HCT116 (cell line): ENCODE results near the gene GRIA4.

Source experiments
- CBX3 ChIP-seq: IDR thresholded peaks from 2 replicates; pipeline ENCODE4 v1.6.1; 2012; ENCODE audit warnings: low read depth
- EZH2 ChIP-seq: fragments of 200-600 bp; sonication (generic); IDR thresholded peaks from 2 replicates; pipeline ENCODE4 v1.6.1; 2017; ENCODE audit warnings: antibody characterized with exemption, mixed run types
- POLR2A ChIP-seq: IDR thresholded peaks from 2 replicates; pipeline ENCODE4 v1.7.0; 2011; ENCODE audit warnings: borderline replicate concordance; ENCODE audit not compliant: insufficient read depth, insufficient read length; ENCODE audit errors: extremely low read depth
- POLR2AphosphoS5 ChIP-seq: IDR thresholded peaks from 2 replicates; pipeline ENCODE4 v1.6.1; 2011; ENCODE audit warnings: mild to moderate bottlenecking, low read depth, low read length, moderate library complexity
- RAD21 ChIP-seq: IDR thresholded peaks from 2 replicates; pipeline ENCODE4 v1.6.1; 2012; ENCODE audit warnings: low read depth, mild to moderate bottlenecking
- SIN3A ChIP-seq: IDR thresholded peaks from 2 replicates; pipeline ENCODE4 v1.6.1; 2012; ENCODE audit warnings: low read depth
- SP1 ChIP-seq: IDR thresholded peaks from 2 replicates; pipeline ENCODE4 v1.6.1; 2012; ENCODE audit warnings: low read depth
- YY1 ChIP-seq: IDR thresholded peaks from 2 replicates; pipeline ENCODE4 v1.6.1; 2011; ENCODE audit warnings: low read length, low read depth, moderate library complexity, mild to moderate bottlenecking; ENCODE audit not compliant: insufficient replicate concordance; ENCODE audit errors: extremely low read depth
- TF ChIP-seq, protein P1 (sequence below): IDR thresholded peaks from 2 replicates; pipeline ENCODE4 v1.6.1; 2012
- TF ChIP-seq, protein P2 (sequence below): IDR thresholded peaks from 2 replicates; pipeline ENCODE4 v1.6.1; 2011; ENCODE audit warnings: mild to moderate bottlenecking, low read length, moderate library complexity; ENCODE audit not compliant: insufficient replicate concordance; ENCODE audit errors: extremely low read depth
- TF ChIP-seq, protein P3 (sequence below), 3 experiments: fragments of 200-600 bp in 1 of 3; sonication (generic) in 1 of 3; IDR thresholded peaks in 2 of 3; conservative IDR thresholded peaks in 1 of 3; 2 replicates each; pipeline ENCODE4 v1.5.1; 2012 to 2017; ENCODE audit warnings: low read depth in 2 of 3, low read length in 2 of 3, antibody characterized with exemption in 1 of 3, borderline replicate concordance in 1 of 3, control low read depth in 1 of 3, mild to moderate bottlenecking in 1 of 3, mixed read lengths in 1 of 3, mixed run types in 1 of 3, moderate library complexity in 1 of 3; ENCODE audit not compliant: insufficient read depth in 1 of 3
- TF ChIP-seq, protein P4 (sequence below): IDR thresholded peaks from 2 replicates; pipeline ENCODE4 v1.6.1; 2012
- TF ChIP-seq, protein P5 (sequence below): IDR thresholded peaks from 2 replicates; pipeline ENCODE4 v1.6.1; 2012; ENCODE audit warnings: low read depth

DNA sequence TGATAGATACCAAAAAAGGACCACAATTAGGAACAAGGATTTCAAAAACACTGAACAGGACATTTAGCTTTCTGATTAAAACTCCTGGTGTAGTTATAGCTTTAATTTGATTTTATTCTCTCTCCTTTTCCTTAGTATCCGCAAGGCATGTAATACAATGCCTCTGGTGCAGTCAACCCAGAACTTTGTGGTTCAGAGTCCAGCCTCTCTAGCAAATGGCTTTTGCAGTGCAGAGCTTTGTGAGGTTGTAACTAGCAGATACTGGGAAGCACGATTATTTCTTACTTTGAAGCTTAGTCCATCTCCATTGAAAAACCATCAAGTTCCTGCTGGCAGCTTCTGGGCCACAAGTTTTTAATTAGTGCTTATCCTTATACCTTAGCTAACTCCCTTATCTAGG is 79.8 kb downstream of the GRIA4 start:
- TF ChIP-seq, protein P1, sequence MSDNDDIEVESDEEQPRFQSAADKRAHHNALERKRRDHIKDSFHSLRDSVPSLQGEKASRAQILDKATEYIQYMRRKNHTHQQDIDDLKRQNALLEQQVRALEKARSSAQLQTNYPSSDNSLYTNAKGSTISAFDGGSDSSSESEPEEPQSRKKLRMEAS = no peak
- TF ChIP-seq, protein P2, sequence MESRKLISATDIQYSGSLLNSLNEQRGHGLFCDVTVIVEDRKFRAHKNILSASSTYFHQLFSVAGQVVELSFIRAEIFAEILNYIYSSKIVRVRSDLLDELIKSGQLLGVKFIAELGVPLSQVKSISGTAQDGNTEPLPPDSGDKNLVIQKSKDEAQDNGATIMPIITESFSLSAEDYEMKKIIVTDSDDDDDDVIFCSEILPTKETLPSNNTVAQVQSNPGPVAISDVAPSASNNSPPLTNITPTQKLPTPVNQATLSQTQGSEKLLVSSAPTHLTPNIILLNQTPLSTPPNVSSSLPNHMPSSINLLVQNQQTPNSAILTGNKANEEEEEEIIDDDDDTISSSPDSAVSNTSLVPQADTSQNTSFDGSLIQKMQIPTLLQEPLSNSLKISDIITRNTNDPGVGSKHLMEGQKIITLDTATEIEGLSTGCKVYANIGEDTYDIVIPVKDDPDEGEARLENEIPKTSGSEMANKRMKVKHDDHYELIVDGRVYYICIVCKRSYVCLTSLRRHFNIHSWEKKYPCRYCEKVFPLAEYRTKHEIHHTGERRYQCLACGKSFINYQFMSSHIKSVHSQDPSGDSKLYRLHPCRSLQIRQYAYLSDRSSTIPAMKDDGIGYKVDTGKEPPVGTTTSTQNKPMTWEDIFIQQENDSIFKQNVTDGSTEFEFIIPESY = no peak
- TF ChIP-seq, protein P3, sequence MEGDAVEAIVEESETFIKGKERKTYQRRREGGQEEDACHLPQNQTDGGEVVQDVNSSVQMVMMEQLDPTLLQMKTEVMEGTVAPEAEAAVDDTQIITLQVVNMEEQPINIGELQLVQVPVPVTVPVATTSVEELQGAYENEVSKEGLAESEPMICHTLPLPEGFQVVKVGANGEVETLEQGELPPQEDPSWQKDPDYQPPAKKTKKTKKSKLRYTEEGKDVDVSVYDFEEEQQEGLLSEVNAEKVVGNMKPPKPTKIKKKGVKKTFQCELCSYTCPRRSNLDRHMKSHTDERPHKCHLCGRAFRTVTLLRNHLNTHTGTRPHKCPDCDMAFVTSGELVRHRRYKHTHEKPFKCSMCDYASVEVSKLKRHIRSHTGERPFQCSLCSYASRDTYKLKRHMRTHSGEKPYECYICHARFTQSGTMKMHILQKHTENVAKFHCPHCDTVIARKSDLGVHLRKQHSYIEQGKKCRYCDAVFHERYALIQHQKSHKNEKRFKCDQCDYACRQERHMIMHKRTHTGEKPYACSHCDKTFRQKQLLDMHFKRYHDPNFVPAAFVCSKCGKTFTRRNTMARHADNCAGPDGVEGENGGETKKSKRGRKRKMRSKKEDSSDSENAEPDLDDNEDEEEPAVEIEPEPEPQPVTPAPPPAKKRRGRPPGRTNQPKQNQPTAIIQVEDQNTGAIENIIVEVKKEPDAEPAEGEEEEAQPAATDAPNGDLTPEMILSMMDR (IDR thresholded peaks at IDR 0.05 in 2 of 3, conservative IDR thresholded peaks at IDR 0.05 in 1 of 3; ENCODE audit: borderline replicate concordance in 1 of 3, insufficient read depth in 1 of 3, low read depth in 2 of 3, low read length in 2 of 3) = no peak
- TF ChIP-seq YY1 (no peak), SIN3A (no peak), CBX3 (no peak), POLR2AphosphoS5 (no peak), EZH2 (no peak), POLR2A (no peak), SP1 (no peak), RAD21 (no peak)
- TF ChIP-seq, protein P4, sequence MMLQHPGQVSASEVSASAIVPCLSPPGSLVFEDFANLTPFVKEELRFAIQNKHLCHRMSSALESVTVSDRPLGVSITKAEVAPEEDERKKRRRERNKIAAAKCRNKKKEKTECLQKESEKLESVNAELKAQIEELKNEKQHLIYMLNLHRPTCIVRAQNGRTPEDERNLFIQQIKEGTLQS = no peak
- TF ChIP-seq, protein P5, sequence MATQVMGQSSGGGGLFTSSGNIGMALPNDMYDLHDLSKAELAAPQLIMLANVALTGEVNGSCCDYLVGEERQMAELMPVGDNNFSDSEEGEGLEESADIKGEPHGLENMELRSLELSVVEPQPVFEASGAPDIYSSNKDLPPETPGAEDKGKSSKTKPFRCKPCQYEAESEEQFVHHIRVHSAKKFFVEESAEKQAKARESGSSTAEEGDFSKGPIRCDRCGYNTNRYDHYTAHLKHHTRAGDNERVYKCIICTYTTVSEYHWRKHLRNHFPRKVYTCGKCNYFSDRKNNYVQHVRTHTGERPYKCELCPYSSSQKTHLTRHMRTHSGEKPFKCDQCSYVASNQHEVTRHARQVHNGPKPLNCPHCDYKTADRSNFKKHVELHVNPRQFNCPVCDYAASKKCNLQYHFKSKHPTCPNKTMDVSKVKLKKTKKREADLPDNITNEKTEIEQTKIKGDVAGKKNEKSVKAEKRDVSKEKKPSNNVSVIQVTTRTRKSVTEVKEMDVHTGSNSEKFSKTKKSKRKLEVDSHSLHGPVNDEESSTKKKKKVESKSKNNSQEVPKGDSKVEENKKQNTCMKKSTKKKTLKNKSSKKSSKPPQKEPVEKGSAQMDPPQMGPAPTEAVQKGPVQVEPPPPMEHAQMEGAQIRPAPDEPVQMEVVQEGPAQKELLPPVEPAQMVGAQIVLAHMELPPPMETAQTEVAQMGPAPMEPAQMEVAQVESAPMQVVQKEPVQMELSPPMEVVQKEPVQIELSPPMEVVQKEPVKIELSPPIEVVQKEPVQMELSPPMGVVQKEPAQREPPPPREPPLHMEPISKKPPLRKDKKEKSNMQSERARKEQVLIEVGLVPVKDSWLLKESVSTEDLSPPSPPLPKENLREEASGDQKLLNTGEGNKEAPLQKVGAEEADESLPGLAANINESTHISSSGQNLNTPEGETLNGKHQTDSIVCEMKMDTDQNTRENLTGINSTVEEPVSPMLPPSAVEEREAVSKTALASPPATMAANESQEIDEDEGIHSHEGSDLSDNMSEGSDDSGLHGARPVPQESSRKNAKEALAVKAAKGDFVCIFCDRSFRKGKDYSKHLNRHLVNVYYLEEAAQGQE = no peak
